HepG2 (cell line): Measurements from ENCODE around the gene FRMD8. TPM values are rescaled to one million over a fixed set of nuclear protein-coding genes. Genes with fewer than 3 reads are reported as not detected.

Source experiments
- ATAC-seq: fragments of 200-7000 bp; cut with Tn5 transposase; 3 replicates; pipeline ENCODE4 v1.9.1; 2020; ENCODE audit warnings: mild to moderate bottlenecking, moderate library complexity
- BruUV-seq: library from RNA; stranded (reverse); fragments of 400-500 nt; replicated peaks from 2 replicates; lab custom pipeline; 2021; lab: Mats Ljungman, UMichigan
- CTCF ChIA-PET: fragments of 300-600 bp; formaldehyde crosslinking; extraction: SDS; loops from one replicate; lab custom pipeline; 2021; ENCODE audit warnings: low total read pairs, inconsistent platforms, low intra/inter-chr PET ratio; lab: Yijun Ruan, JAX
- POLR2A ChIA-PET: fragments of 350-600 bp; sonication (Branson Sonifier 250); formaldehyde crosslinking; loops from one replicate; lab custom pipeline; 2020; ENCODE audit warnings: antibody characterized with exemption, inconsistent platforms; lab: Yijun Ruan, JAX
- DNase-seq: peaks from one replicate; pipeline ENCODE4 v3.0.0-alpha.2; 2015; ENCODE audit warnings: low spot score
- FAIRE-seq: peaks from 3 replicates; lab custom pipeline; 2011; peaks lifted over from hg19 to GRCh38; lab: Jason Lieb, UNC
- H2AFZ ChIP-seq: one replicate; pipeline ENCODE4 v1.6.1; 2011; ENCODE audit warnings: low read length, inconsistent platforms
- H3K27ac ChIP-seq: fragments of 300-600 bp; 3 replicates; pipeline ENCODE4 v1.8.0; 2011; ENCODE audit warnings: mixed run types, mild to moderate bottlenecking, mixed read lengths, low read length, inconsistent platforms; ENCODE audit not compliant: insufficient read depth; ENCODE audit errors: extremely low read length
- H3K27me3 ChIP-seq, 2 experiments: fragments of 200-600 bp in 1 of 2; 2 replicates in 1 of 2; 3 replicates in 1 of 2; pipeline versions ENCODE4 v1.6.0 to v1.8.0; 2011; ENCODE audit warnings: low read length in 2 of 2, mild to moderate bottlenecking in 2 of 2, moderate library complexity in 2 of 2, inconsistent platforms in 1 of 2; ENCODE audit not compliant: insufficient read depth in 2 of 2, control insufficient read depth in 1 of 2
- H3K36me3 ChIP-seq, 2 experiments: fragments of 200-600 bp in 1 of 2; replicated peaks in 1 of 2; 2 replicates in 1 of 2; 3 replicates in 1 of 2; pipeline versions ENCODE4 v1.5.1 to v1.8.0; 2011; ENCODE audit warnings: low read length in 2 of 2, inconsistent platforms in 1 of 2; ENCODE audit not compliant: insufficient read depth in 2 of 2, control insufficient read depth in 1 of 2
- H3K4me1 ChIP-seq: 2 replicates; pipeline ENCODE4 v1.5.1; 2012; ENCODE audit warnings: low read length, inconsistent platforms; ENCODE audit not compliant: insufficient read depth
- H3K4me2 ChIP-seq: 2 replicates; pipeline ENCODE4 v1.6.0; 2011; ENCODE audit warnings: low read depth, low read length, inconsistent platforms
- H3K4me3 ChIP-seq, 3 experiments: fragments of 200-600 bp in 1 of 3; sonication (generic), shearing (Covaris generic) in 1 of 3; replicated peaks in 1 of 3; 2 replicates each; pipeline ENCODE4 v1.5.1; 2011 to 2016; ENCODE audit warnings: low read length in 3 of 3, inconsistent platforms in 2 of 3, low read depth in 2 of 3, mild to moderate bottlenecking in 2 of 3, control low read depth in 1 of 3, mixed read lengths in 1 of 3; ENCODE audit not compliant: insufficient read depth in 1 of 3
- H3K79me2 ChIP-seq: one replicate; pipeline ENCODE4 v1.6.1; 2011; ENCODE audit warnings: low read length, inconsistent platforms; ENCODE audit not compliant: insufficient read depth
- H3K9ac ChIP-seq: 2 replicates; pipeline ENCODE4 v1.6.0; 2011; ENCODE audit warnings: mild to moderate bottlenecking, low read depth, low read length, inconsistent platforms; ENCODE audit not compliant: insufficient read depth
- H3K9me3 ChIP-seq: 2 replicates; pipeline ENCODE4 v1.5.1; 2012; ENCODE audit warnings: mild to moderate bottlenecking, low read length
- H4K20me1 ChIP-seq: 2 replicates; pipeline ENCODE4 v1.6.0; 2011; ENCODE audit warnings: inconsistent platforms, mild to moderate bottlenecking, low read length, moderate library complexity; ENCODE audit not compliant: insufficient read depth
- FOXK2 ChIP-seq: fragments of 450-650 bp; IDR thresholded peaks from 2 replicates; pipeline ENCODE4 v1.6.1; 2016
- NAIF1 ChIP-seq: sonication (generic); formaldehyde crosslinking; IDR thresholded peaks from 2 replicates; pipeline ENCODE4 v1.5.0; 2020; ENCODE audit warnings: mild to moderate bottlenecking, missing genetic modification reagents, borderline replicate concordance
- PHF20 ChIP-seq: sonication (generic); formaldehyde crosslinking; IDR thresholded peaks from 2 replicates; pipeline ENCODE4 v1.5.0; 2020; ENCODE audit warnings: mild to moderate bottlenecking, missing genetic modification reagents
- RBFOX2 ChIP-seq: fragments of 200-400 bp; formaldehyde crosslinking; IDR thresholded peaks from 2 replicates; pipeline ENCODE4 v1.6.1; 2017; ENCODE audit warnings: low read depth, mild to moderate bottlenecking, low read length
- SIN3B ChIP-seq: fragments of 150-350 bp; IDR thresholded peaks from 2 replicates; pipeline ENCODE4 v1.6.1; 2014; ENCODE audit warnings: low read length
- ZNF235 ChIP-seq: sonication (generic); formaldehyde crosslinking; IDR thresholded peaks from 2 replicates; pipeline ENCODE4 v1.8.1; 2023; ENCODE audit warnings: mild to moderate bottlenecking, missing genetic modification reagents, borderline replicate concordance
- ZNF577 ChIP-seq: sonication (generic); formaldehyde crosslinking; IDR thresholded peaks from 2 replicates; pipeline ENCODE4 v1.4.0; 2020; ENCODE audit warnings: mild to moderate bottlenecking, low read depth, missing genetic modification reagents, borderline replicate concordance
- ZNF615 ChIP-seq: sonication (generic); formaldehyde crosslinking; IDR thresholded peaks from 2 replicates; pipeline ENCODE4 v1.5.0; 2020; ENCODE audit warnings: mild to moderate bottlenecking, missing genetic modification reagents, borderline replicate concordance
- ZNF7 ChIP-seq: IDR thresholded peaks from 2 replicates; pipeline ENCODE4 v1.6.1; 2016; ENCODE audit warnings: missing biosample characterization, missing genetic modification reagents
- ZNF777 ChIP-seq: sonication (generic); formaldehyde crosslinking; IDR thresholded peaks from 2 replicates; pipeline ENCODE4 v1.4.0; 2020; ENCODE audit warnings: missing genetic modification reagents
- WGBS: methylation state at CpG from one replicate; pipeline ENCODE4 v1.1.6; 2017; ENCODE audit warnings: low lambda C conversion rate; 5-methylcytosine and 5-hydroxymethylcytosine counted together
- in situ Hi-C: cut with HindIII; loops from 2 replicates; pipeline ENCODE4 v1.10.0; 2017; ENCODE audit warnings: low pct_unique_long_range_greater_than_20kb; ENCODE audit not compliant: extremely low pct_ligation_motif_present
- intact Hi-C: fragments of 100-400 bp; cut with micrococcal nuclease; formaldehyde crosslinking; loops from one replicate; pipeline ENCODE4 v1.10.0; 2022; ENCODE audit not compliant: unreplicated experiment
- polyA plus RNA-seq, 8 experiments: library from polyadenylated mRNA; depleted of rRNA in 3 of 8; stranded (reverse) in 7 of 8; unstranded in 1 of 8; fragments of >200 nt; fragmentation: Illumina TruSeq in 4 of 8; extraction: Trizol in 4 of 8; gene quantifications; 2 replicates each; pipeline versions ENCODE4 v1.2.1 to v1.2.3, GENCODE V29; 2011 to 2016; ENCODE audit warnings: low read depth in 4 of 8, missing spikeins in 1 of 8, mixed read lengths in 1 of 8; ENCODE audit not compliant: insufficient read depth in 1 of 8
- total RNA-seq, 5 experiments: library from RNA; depleted of rRNA; stranded (reverse); fragments of >200 nt; fragmentation: Illumina TruSeq; extraction: Trizol; gene quantifications; 2 replicates each; pipeline ENCODE4 v1.2.3, GENCODE V29; 2016; ENCODE audit warnings: low read depth in 1 of 5
- TF ChIP-seq, protein P1 (sequence below): sonication (generic); formaldehyde crosslinking; IDR thresholded peaks from 2 replicates; pipeline ENCODE4 v1.4.0; 2020; ENCODE audit warnings: missing genetic modification reagents, borderline replicate concordance
- TF ChIP-seq, protein P2 (sequence below): sonication (generic); formaldehyde crosslinking; IDR thresholded peaks from 2 replicates; pipeline ENCODE4 v1.8.1; 2023; ENCODE audit warnings: mild to moderate bottlenecking, missing genetic modification reagents

FRMD8 gene
- total and polyA plus RNA-seq, 2 of the 13 experiments (the other 11 are each of a cell fraction or from before 2014, with no cell fraction given): 5.8 to 20.6 TPM

DNA sequence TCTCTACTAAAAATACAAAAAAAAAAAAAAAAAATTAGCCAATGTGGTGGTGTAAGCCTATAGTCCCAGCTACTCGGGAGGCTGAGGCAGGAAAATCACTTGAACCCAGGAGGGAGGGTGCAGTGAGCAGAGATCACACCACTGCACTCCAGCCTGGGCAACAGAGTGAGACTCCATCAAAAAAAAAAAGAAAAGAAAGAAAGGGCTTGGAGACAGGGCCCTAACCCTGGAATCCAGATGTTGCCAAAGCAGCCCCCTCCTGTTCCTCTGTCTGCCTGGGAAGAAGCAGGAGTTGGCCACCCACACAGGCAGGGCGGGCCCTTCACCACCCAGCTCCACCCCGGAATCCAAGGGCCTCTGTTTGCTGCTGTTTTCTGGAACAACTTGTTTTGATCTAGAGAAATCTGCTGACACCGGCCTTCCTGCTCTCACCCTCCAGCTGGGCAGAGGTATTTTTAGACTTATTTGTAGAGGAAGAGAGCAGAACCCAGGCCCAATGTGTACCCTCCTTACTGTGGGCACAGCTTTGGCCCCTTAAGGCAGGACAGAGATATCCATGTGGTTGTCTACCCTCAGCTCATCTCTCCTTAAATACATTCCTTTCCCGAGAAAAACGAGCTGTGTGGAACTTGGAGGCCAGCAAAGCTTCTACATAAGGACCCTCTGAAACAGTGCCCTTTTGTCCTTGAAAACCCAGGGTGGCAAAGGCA lies 33.5 kb downstream of the FRMD8 start (continued):
- TF ChIP-seq, protein P1, sequence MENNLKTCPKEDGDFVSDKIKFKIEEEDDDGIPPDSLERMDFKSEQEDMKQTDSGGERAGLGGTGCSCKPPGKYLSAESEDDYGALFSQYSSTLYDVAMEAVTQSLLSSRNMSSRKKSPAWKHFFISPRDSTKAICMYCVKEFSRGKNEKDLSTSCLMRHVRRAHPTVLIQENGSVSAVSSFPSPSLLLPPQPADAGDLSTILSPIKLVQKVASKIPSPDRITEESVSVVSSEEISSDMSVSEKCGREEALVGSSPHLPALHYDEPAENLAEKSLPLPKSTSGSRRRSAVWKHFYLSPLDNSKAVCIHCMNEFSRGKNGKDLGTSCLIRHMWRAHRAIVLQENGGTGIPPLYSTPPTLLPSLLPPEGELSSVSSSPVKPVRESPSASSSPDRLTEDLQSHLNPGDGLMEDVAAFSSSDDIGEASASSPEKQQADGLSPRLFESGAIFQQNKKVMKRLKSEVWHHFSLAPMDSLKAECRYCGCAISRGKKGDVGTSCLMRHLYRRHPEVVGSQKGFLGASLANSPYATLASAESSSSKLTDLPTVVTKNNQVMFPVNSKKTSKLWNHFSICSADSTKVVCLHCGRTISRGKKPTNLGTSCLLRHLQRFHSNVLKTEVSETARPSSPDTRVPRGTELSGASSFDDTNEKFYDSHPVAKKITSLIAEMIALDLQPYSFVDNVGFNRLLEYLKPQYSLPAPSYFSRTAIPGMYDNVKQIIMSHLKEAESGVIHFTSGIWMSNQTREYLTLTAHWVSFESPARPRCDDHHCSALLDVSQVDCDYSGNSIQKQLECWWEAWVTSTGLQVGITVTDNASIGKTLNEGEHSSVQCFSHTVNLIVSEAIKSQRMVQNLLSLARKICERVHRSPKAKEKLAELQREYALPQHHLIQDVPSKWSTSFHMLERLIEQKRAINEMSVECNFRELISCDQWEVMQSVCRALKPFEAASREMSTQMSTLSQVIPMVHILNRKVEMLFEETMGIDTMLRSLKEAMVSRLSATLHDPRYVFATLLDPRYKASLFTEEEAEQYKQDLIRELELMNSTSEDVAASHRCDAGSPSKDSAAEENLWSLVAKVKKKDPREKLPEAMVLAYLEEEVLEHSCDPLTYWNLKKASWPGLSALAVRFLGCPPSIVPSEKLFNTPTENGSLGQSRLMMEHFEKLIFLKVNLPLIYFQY: no peak

DNA sequence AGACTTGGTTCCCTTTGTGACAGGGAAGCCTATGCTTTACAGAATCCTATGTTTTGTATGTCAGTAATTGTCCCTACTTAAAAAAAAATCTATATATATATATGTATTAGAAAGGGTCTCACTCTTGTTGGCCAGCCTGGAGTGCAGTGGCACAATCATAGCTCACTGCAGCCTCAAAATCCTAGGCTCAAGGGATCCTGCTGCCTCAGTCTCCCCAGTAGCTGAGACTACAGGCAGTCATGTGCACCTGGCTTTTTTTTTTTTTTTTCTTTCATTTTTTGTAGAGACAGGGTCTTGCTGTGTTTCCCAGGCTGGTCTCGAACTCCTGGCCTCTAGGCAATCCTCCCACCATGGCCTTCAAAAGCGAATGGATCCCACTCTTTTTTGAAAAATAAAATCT lies 34.1 kb downstream of the FRMD8 start:
- 18% methylated on average over 2 of the region's 2 CpGs for WGBS
- TSS peak; percentile 67 for BruUV-seq
- H3K27me3 ChIP-seq: no peaks in the 10 kb centered on the region; a peak in 1 of 5 replicates
- peaks cover 28% of the 10 kb centered on the region for H4K20me1 ChIP-seq
- peaks cover 67% of the 10 kb centered on the region for H3K79me2 ChIP-seq
- H3K4me2 ChIP-seq: peak overlapping the region; percentile 99
- no peaks in the 10 kb centered on the region; a peak in 1 of 5 replicates for H3K36me3 ChIP-seq
- no peak for FAIRE-seq
- no peak for ATAC-seq
- H3K27ac ChIP-seq: peak overlapping the region; percentile 100
- no peaks in the 10 kb centered on the region for H3K9me3 ChIP-seq
- in situ Hi-C loops: loop anchor here (5.0 kb wide), 1 partner anchor 77 kb away; the partner anchor contains the start of gene MALAT1
- POLR2A ChIA-PET: interaction anchor here (1.4 to 17.8 kb wide), 27 partner anchors 7 to 299 kb away, joined by 3 to 952 read pairs (median 13); partner anchors contain the start of genes DPF2, FAU, FRMD8 and MALAT1
- peak overlapping the region; percentile 100 for H3K9ac ChIP-seq
- intact Hi-C loops: no loop called here
- H3K4me1 ChIP-seq: peaks cover 52% of the 10 kb centered on the region
- no peak for DNase-seq
- CTCF ChIA-PET: no interaction called here
- H3K4me3 ChIP-seq: peak overlapping the region; percentile 66 to 87 (median 70)
- H2AFZ ChIP-seq: no peak overlapping the region
- no peak for TF ChIP-seq ZNF577 (CRISPR knock-in tag)
- TF ChIP-seq, protein P2, sequence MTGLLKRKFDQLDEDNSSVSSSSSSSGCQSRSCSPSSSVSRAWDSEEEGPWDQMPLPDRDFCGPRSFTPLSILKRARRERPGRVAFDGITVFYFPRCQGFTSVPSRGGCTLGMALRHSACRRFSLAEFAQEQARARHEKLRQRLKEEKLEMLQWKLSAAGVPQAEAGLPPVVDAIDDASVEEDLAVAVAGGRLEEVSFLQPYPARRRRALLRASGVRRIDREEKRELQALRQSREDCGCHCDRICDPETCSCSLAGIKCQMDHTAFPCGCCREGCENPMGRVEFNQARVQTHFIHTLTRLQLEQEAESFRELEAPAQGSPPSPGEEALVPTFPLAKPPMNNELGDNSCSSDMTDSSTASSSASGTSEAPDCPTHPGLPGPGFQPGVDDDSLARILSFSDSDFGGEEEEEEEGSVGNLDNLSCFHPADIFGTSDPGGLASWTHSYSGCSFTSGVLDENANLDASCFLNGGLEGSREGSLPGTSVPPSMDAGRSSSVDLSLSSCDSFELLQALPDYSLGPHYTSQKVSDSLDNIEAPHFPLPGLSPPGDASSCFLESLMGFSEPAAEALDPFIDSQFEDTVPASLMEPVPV (CRISPR knock-in tag): 0 out of 2 replicates have a peak, but pooled peaks have one; percentile 6
- peak; percentile 37; the same call in 1 of the 2 replicates for TF ChIP-seq NAIF1 (CRISPR knock-in tag)
- TF ChIP-seq ZNF7: no peak
- no peak for TF ChIP-seq SIN3B
- TF ChIP-seq RBFOX2: peak; percentile 60; the same call in 1 of the 2 replicates
- no peak for TF ChIP-seq PHF20 (CRISPR knock-in tag)
- TF ChIP-seq ZNF615 (CRISPR knock-in tag): peak; percentile 49; the same call in 1 of the 2 replicates
- no peak for TF ChIP-seq ZNF235 (CRISPR knock-in tag)
- no peak for TF ChIP-seq ZNF777 (CRISPR knock-in tag)
- TF ChIP-seq FOXK2: no peak
